WTC11 (cell line): ENCODE measurements around the gene FILIP1L. TPM values are rescaled to one million over a fixed set of nuclear protein-coding genes. Genes with fewer than 3 reads are reported as not detected.

Source experiments
- ATAC-seq: fragments of 200-7000 bp; cut with Tn5 transposase; 2 replicates; pipeline ENCODE4 v1.10.0; 2021; ENCODE audit warnings: mild to moderate bottlenecking, moderate library complexity
- CTCF ChIA-PET: fragments of 300-600 bp; sonication (Branson Sonifier 250); formaldehyde crosslinking; loops from one replicate; lab custom pipeline; 2021; ENCODE audit warnings: antibody characterized with exemption; lab: Charles Lee
- POLR2A ChIA-PET: fragments of 350-600 bp; sonication (Branson Sonifier 250); formaldehyde crosslinking; loops from one replicate; lab custom pipeline; 2021; ENCODE audit warnings: antibody characterized with exemption; lab: Charles Lee
- DNase-seq: peaks from one replicate; pipeline ENCODE4 v3.0.0; 2021; ENCODE audit warnings: low spot score
- H3K27ac Mint-ChIP-seq: 2 replicates; pipeline ENCODE4 v1.8.0; 2021; ENCODE audit warnings: mixed read lengths
- H3K27me3 Mint-ChIP-seq: 2 replicates; pipeline ENCODE4 v1.8.0; 2021; ENCODE audit warnings: low read depth, mild to moderate bottlenecking, moderate library complexity, mixed read lengths
- H3K36me3 Mint-ChIP-seq: 2 replicates; pipeline ENCODE4 v1.8.0; 2021; ENCODE audit warnings: mixed read lengths
- H3K4me1 Mint-ChIP-seq: 2 replicates; pipeline ENCODE4 v1.8.0; 2022; ENCODE audit warnings: mixed read lengths
- H3K4me3 Mint-ChIP-seq: 2 replicates; pipeline ENCODE4 v1.8.0; 2021; ENCODE audit warnings: mild to moderate bottlenecking, moderate library complexity, mixed read lengths
- H3K9me3 Mint-ChIP-seq: 2 replicates; pipeline ENCODE4 v1.8.0; 2021; ENCODE audit warnings: mixed read lengths
- CBFB ChIP-seq: sonication (generic); formaldehyde crosslinking; IDR thresholded peaks from 2 replicates; pipeline ENCODE4 v1.8.1; 2022; ENCODE audit warnings: mild to moderate bottlenecking, low read depth, missing genetic modification reagents
- CREB1 ChIP-seq: sonication (generic); formaldehyde crosslinking; IDR thresholded peaks from 2 replicates; pipeline ENCODE4 v1.8.0; 2023; ENCODE audit warnings: mild to moderate bottlenecking, missing genetic modification reagents
- CREM ChIP-seq: sonication (generic); formaldehyde crosslinking; IDR thresholded peaks from 2 replicates; pipeline ENCODE4 v1.8.1; 2022; ENCODE audit warnings: mild to moderate bottlenecking, missing genetic modification reagents, moderate library complexity
- ESRRA ChIP-seq: sonication (generic); formaldehyde crosslinking; IDR thresholded peaks from 2 replicates; pipeline ENCODE4 v1.8.1; 2022; ENCODE audit warnings: mild to moderate bottlenecking, missing genetic modification reagents, borderline replicate concordance
- FOXJ3 ChIP-seq: sonication (generic); formaldehyde crosslinking; IDR thresholded peaks from 2 replicates; pipeline ENCODE4 v1.9.0; 2021; ENCODE audit warnings: missing genetic modification reagents, mild to moderate bottlenecking, borderline replicate concordance
- JUN ChIP-seq: sonication (generic); formaldehyde crosslinking; IDR thresholded peaks from 2 replicates; pipeline ENCODE4 v1.8.0; 2023; ENCODE audit warnings: mild to moderate bottlenecking, missing genetic modification reagents
- NFE2L1 ChIP-seq: sonication (generic); formaldehyde crosslinking; IDR thresholded peaks from 2 replicates; pipeline ENCODE4 v1.8.1; 2023; ENCODE audit warnings: missing genetic modification reagents
- NR1H2 ChIP-seq: sonication (generic); formaldehyde crosslinking; IDR thresholded peaks from 2 replicates; pipeline ENCODE4 v1.9.0; 2021; ENCODE audit warnings: mild to moderate bottlenecking, moderate library complexity, missing genetic modification reagents
- NR3C1 ChIP-seq: sonication (generic); formaldehyde crosslinking; conservative IDR thresholded peaks from 2 replicates; pipeline ENCODE4 v1.8.1; 2023; ENCODE audit warnings: low read depth, mild to moderate bottlenecking, missing genetic modification reagents
- SP1 ChIP-seq: sonication (generic); formaldehyde crosslinking; conservative IDR thresholded peaks from 2 replicates; pipeline ENCODE4 v1.8.1; 2022; ENCODE audit warnings: missing genetic modification reagents
- TCF7 ChIP-seq: sonication (generic); formaldehyde crosslinking; IDR thresholded peaks from 2 replicates; pipeline ENCODE4 v1.8.0; 2022; ENCODE audit warnings: mild to moderate bottlenecking, low read depth, missing genetic modification reagents, moderate library complexity
- TP53 ChIP-seq: sonication (generic); formaldehyde crosslinking; IDR thresholded peaks from 2 replicates; pipeline ENCODE4 v1.8.1; 2023; ENCODE audit warnings: mild to moderate bottlenecking, missing genetic modification reagents
- ZNF423 ChIP-seq: fragments of 250-450 bp; sonication (Bioruptor Pico); IDR thresholded peaks from 2 replicates; pipeline ENCODE4 v2.1.2; 2022; ENCODE audit warnings: mild to moderate bottlenecking, moderate library complexity
- total RNA-seq: library from RNA; stranded (reverse); gene quantifications from 3 replicates; pipeline ENCODE4 v1.2.3, GENCODE V29; 2021
- TF ChIP-seq, protein P1 (sequence below): sonication (generic); formaldehyde crosslinking; IDR thresholded peaks from 2 replicates; pipeline ENCODE4 v1.8.1; 2022; ENCODE audit warnings: mild to moderate bottlenecking, moderate library complexity, missing genetic modification reagents
- TF ChIP-seq, protein P2 (sequence below): sonication (generic); formaldehyde crosslinking; IDR thresholded peaks from 2 replicates; pipeline ENCODE4 v1.8.0; 2022; ENCODE audit warnings: mild to moderate bottlenecking, missing genetic modification reagents
- TF ChIP-seq, protein P3 (sequence below): fragments of 250-450 bp; sonication (Bioruptor Pico); IDR thresholded peaks from 2 replicates; pipeline ENCODE4 v1.9.0; 2021; ENCODE audit warnings: mild to moderate bottlenecking, borderline replicate concordance
- TF ChIP-seq, protein P4 (sequence below): sonication (generic); formaldehyde crosslinking; IDR thresholded peaks from 2 replicates; pipeline ENCODE4 v1.8.0; 2023; ENCODE audit warnings: mild to moderate bottlenecking, missing genetic modification reagents
- TF ChIP-seq, protein P5 (sequence below): fragments of 250-450 bp; sonication (Bioruptor Pico); IDR thresholded peaks from 2 replicates; pipeline ENCODE4 v1.8.0; 2021; ENCODE audit warnings: mild to moderate bottlenecking
- TF ChIP-seq, protein P6 (sequence below): sonication (generic); formaldehyde crosslinking; IDR thresholded peaks from 2 replicates; pipeline ENCODE4 v1.8.1; 2023; ENCODE audit warnings: mild to moderate bottlenecking, missing genetic modification reagents, borderline replicate concordance

The FILIP1L gene
- total RNA-seq, 1 experiment from 2014 or later, result 0.17 TPM

DNA sequence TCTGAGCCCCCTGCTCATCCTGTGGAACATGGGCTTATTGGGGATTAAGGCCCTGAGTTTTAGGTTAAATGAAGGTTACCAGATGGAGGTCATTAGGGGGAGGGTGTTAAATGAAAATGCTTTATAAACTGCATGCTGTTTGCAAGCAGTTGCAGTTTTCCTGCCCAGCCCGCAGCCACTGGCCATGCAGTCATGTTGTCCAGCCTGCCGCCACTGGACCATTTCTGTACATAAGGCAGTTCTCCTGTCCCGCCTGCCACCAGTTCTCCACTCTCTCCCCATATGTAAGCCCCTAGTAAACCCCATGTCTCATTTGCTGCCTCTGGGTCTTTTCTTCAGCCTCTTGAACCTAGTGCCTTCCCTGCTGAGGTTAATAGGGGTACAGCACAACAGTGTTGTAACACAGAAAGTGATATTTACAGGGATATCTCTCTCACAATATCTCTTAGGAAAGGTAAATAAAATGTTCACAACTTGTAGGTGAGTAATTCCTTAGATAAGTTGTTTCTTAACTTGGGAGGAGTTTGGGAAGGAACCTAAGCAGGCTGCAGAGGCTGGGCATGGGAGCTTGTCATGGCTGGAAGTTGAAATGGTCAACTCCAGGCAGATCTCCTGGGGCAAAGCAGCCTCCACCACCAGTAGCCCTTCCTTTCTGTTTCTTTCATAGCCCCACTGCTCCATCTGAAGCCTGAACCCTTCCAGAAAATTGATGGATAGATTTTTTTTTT lies 148.5 kb downstream of the FILIP1L start:
- no peaks in the 10 kb centered on the region for H3K4me1 Mint-ChIP-seq
- H3K27me3 Mint-ChIP-seq, result no peaks in the 10 kb centered on the region
- H3K4me3 Mint-ChIP-seq, result no peak overlapping the region
- ATAC-seq (no peak), DNase-seq (no peak)
- no peak overlapping the region for H3K27ac Mint-ChIP-seq
- CTCF ChIA-PET, result no interaction called here
- TF ChIP-seq ZNF423 (no peak), TCF7 (CRISPR knock-in tag) (no peak), CREM (CRISPR knock-in tag) (no peak), CBFB (CRISPR knock-in tag) (no peak), TP53 (CRISPR knock-in tag) (no peak), SP1 (CRISPR knock-in tag) (no peak), JUN (CRISPR knock-in tag) (no peak), CREB1 (CRISPR knock-in tag) (no peak), FOXJ3 (no peak), NR3C1 (CRISPR knock-in tag) (no peak), ESRRA (CRISPR knock-in tag) (no peak), NFE2L1 (CRISPR knock-in tag) (no peak), NR1H2 (no peak)
- TF ChIP-seq, protein P1, sequence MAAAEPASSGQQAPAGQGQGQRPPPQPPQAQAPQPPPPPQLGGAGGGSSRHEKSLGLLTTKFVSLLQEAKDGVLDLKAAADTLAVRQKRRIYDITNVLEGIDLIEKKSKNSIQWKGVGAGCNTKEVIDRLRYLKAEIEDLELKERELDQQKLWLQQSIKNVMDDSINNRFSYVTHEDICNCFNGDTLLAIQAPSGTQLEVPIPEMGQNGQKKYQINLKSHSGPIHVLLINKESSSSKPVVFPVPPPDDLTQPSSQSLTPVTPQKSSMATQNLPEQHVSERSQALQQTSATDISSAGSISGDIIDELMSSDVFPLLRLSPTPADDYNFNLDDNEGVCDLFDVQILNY (CRISPR knock-in tag), result no peak
- TF ChIP-seq, protein P2, sequence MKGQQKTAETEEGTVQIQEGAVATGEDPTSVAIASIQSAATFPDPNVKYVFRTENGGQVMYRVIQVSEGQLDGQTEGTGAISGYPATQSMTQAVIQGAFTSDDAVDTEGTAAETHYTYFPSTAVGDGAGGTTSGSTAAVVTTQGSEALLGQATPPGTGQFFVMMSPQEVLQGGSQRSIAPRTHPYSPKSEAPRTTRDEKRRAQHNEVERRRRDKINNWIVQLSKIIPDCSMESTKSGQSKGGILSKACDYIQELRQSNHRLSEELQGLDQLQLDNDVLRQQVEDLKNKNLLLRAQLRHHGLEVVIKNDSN (CRISPR knock-in tag), result no peak
- TF ChIP-seq, protein P3, sequence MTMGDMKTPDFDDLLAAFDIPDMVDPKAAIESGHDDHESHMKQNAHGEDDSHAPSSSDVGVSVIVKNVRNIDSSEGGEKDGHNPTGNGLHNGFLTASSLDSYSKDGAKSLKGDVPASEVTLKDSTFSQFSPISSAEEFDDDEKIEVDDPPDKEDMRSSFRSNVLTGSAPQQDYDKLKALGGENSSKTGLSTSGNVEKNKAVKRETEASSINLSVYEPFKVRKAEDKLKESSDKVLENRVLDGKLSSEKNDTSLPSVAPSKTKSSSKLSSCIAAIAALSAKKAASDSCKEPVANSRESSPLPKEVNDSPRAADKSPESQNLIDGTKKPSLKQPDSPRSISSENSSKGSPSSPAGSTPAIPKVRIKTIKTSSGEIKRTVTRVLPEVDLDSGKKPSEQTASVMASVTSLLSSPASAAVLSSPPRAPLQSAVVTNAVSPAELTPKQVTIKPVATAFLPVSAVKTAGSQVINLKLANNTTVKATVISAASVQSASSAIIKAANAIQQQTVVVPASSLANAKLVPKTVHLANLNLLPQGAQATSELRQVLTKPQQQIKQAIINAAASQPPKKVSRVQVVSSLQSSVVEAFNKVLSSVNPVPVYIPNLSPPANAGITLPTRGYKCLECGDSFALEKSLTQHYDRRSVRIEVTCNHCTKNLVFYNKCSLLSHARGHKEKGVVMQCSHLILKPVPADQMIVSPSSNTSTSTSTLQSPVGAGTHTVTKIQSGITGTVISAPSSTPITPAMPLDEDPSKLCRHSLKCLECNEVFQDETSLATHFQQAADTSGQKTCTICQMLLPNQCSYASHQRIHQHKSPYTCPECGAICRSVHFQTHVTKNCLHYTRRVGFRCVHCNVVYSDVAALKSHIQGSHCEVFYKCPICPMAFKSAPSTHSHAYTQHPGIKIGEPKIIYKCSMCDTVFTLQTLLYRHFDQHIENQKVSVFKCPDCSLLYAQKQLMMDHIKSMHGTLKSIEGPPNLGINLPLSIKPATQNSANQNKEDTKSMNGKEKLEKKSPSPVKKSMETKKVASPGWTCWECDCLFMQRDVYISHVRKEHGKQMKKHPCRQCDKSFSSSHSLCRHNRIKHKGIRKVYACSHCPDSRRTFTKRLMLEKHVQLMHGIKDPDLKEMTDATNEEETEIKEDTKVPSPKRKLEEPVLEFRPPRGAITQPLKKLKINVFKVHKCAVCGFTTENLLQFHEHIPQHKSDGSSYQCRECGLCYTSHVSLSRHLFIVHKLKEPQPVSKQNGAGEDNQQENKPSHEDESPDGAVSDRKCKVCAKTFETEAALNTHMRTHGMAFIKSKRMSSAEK (CRISPR knock-in tag), result no peak
- TF ChIP-seq, protein P4, sequence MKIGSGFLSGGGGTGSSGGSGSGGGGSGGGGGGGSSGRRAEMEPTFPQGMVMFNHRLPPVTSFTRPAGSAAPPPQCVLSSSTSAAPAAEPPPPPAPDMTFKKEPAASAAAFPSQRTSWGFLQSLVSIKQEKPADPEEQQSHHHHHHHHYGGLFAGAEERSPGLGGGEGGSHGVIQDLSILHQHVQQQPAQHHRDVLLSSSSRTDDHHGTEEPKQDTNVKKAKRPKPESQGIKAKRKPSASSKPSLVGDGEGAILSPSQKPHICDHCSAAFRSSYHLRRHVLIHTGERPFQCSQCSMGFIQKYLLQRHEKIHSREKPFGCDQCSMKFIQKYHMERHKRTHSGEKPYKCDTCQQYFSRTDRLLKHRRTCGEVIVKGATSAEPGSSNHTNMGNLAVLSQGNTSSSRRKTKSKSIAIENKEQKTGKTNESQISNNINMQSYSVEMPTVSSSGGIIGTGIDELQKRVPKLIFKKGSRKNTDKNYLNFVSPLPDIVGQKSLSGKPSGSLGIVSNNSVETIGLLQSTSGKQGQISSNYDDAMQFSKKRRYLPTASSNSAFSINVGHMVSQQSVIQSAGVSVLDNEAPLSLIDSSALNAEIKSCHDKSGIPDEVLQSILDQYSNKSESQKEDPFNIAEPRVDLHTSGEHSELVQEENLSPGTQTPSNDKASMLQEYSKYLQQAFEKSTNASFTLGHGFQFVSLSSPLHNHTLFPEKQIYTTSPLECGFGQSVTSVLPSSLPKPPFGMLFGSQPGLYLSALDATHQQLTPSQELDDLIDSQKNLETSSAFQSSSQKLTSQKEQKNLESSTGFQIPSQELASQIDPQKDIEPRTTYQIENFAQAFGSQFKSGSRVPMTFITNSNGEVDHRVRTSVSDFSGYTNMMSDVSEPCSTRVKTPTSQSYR (CRISPR knock-in tag), result no peak
- TF ChIP-seq, protein P5, sequence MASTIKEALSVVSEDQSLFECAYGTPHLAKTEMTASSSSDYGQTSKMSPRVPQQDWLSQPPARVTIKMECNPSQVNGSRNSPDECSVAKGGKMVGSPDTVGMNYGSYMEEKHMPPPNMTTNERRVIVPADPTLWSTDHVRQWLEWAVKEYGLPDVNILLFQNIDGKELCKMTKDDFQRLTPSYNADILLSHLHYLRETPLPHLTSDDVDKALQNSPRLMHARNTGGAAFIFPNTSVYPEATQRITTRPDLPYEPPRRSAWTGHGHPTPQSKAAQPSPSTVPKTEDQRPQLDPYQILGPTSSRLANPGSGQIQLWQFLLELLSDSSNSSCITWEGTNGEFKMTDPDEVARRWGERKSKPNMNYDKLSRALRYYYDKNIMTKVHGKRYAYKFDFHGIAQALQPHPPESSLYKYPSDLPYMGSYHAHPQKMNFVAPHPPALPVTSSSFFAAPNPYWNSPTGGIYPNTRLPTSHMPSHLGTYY (CRISPR knock-in tag), result no peak
- TF ChIP-seq, protein P6, sequence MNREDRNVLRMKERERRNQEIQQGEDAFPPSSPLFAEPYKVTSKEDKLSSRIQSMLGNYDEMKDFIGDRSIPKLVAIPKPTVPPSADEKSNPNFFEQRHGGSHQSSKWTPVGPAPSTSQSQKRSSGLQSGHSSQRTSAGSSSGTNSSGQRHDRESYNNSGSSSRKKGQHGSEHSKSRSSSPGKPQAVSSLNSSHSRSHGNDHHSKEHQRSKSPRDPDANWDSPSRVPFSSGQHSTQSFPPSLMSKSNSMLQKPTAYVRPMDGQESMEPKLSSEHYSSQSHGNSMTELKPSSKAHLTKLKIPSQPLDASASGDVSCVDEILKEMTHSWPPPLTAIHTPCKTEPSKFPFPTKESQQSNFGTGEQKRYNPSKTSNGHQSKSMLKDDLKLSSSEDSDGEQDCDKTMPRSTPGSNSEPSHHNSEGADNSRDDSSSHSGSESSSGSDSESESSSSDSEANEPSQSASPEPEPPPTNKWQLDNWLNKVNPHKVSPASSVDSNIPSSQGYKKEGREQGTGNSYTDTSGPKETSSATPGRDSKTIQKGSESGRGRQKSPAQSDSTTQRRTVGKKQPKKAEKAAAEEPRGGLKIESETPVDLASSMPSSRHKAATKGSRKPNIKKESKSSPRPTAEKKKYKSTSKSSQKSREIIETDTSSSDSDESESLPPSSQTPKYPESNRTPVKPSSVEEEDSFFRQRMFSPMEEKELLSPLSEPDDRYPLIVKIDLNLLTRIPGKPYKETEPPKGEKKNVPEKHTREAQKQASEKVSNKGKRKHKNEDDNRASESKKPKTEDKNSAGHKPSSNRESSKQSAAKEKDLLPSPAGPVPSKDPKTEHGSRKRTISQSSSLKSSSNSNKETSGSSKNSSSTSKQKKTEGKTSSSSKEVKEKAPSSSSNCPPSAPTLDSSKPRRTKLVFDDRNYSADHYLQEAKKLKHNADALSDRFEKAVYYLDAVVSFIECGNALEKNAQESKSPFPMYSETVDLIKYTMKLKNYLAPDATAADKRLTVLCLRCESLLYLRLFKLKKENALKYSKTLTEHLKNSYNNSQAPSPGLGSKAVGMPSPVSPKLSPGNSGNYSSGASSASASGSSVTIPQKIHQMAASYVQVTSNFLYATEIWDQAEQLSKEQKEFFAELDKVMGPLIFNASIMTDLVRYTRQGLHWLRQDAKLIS (CRISPR knock-in tag), result no peak
- no peaks in the 10 kb centered on the region for H3K36me3 Mint-ChIP-seq
- H3K9me3 Mint-ChIP-seq, result no peaks in the 10 kb centered on the region
- POLR2A ChIA-PET, result no interaction called here
